GM18502 (cell line): ENCODE measurements around the gene CUBN.

Experiments used
- ATAC-seq: cut with Tn5 transposase; IDR thresholded peaks from one replicate; pipeline ENCODE4 v1.9.1; 2021; ENCODE audit warnings: mild to moderate bottlenecking; ENCODE audit not compliant: unreplicated experiment, poor library complexity

The CUBN gene

GRCh38 chr10:16902606-16903005 is 227.0 kb downstream of the CUBN start:
- no peak for ATAC-seq

- ATAC-seq, result no peak
These were observed 228.5 kb downstream of the CUBN start for GRCh38 chr10:16901106-16901505.

GRCh38 chr10:16896993-16897392 is 232.6 kb downstream of the CUBN start:
- no peak for ATAC-seq

GRCh38 chr10:16894821-16895220 is 234.8 kb downstream of the CUBN start:
- ATAC-seq, result no peak

GRCh38 chr10:16893664-16894063 is 235.9 kb downstream of the CUBN start:
- ATAC-seq, result no peak

- ATAC-seq, result peak; percentile 61
These were observed 238.0 kb downstream of the CUBN start for GRCh38 chr10:16891375-16892313.

- ATAC-seq, result no peak
These were observed 238.9 kb downstream of the CUBN start for GRCh38 chr10:16890691-16891090.

- ATAC-seq, result no peak
These were observed 242.0 kb downstream of the CUBN start for GRCh38 chr10:16887565-16887964.

- ATAC-seq, result no peak
These were observed 243.6 kb downstream of the CUBN start for GRCh38 chr10:16886031-16886430.

- no peak for ATAC-seq
These were observed 245.1 kb downstream of the CUBN start for GRCh38 chr10:16884497-16884896.

GRCh38 chr10:16883084-16883483 is 246.5 kb downstream of the CUBN start:
- ATAC-seq, result no peak

- ATAC-seq, result no peak
These were observed 259.3 kb downstream of the CUBN start for GRCh38 chr10:16870331-16870730.

- no peak for ATAC-seq
These were observed 261.6 kb downstream of the CUBN start for GRCh38 chr10:16867990-16868389.

GRCh38 chr10:16867556-16867955 is 262.1 kb downstream of the CUBN start:
- no peak for ATAC-seq

- no peak for ATAC-seq
These were observed 262.9 kb downstream of the CUBN start for GRCh38 chr10:16866541-16867275.

- ATAC-seq, result no peak
These were observed 263.8 kb downstream of the CUBN start for GRCh38 chr10:16865766-16866165.

- ATAC-seq, result no peak
These were observed 265.8 kb downstream of the CUBN start for GRCh38 chr10:16863766-16864165.

GRCh38 chr10:16857419-16857818 is 272.2 kb downstream of the CUBN start:
- no peak for ATAC-seq

GRCh38 chr10:16856567-16856966 is 273.0 kb downstream of the CUBN start:
- no peak for ATAC-seq

- no peak for ATAC-seq
These were observed 273.5 kb downstream of the CUBN start for GRCh38 chr10:16856092-16856491.

- no peak for ATAC-seq
These were observed 275.0 kb downstream of the CUBN start for GRCh38 chr10:16854623-16855022.
